ENCODE results near the gene PDZD4.

DNA sequence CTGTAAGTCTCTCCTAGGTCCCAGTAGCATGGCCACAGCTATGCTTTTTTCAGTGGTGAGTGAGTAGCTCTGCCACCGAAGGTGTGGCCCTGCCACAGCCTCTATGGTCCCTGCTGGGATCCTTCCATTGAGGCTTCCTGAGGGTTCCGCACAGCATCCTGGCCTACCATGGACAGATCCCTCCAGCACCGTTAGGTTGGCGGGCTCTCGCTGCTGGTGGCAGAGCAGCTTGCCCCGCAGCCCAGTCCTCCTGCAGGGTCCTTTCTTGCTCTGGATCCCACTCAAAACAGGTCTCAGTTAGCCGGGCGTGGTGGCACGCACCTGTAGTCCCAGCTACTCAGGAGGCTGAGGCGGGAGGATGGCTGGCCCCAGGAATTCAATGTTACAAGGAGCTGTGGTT, 2.4 kb upstream of the PDZD4 start:
- no peak for TF ChIP-seq POLR2AphosphoS5 (IDR thresholded peaks at IDR 0.05)
- TF ChIP-seq, protein P1, sequence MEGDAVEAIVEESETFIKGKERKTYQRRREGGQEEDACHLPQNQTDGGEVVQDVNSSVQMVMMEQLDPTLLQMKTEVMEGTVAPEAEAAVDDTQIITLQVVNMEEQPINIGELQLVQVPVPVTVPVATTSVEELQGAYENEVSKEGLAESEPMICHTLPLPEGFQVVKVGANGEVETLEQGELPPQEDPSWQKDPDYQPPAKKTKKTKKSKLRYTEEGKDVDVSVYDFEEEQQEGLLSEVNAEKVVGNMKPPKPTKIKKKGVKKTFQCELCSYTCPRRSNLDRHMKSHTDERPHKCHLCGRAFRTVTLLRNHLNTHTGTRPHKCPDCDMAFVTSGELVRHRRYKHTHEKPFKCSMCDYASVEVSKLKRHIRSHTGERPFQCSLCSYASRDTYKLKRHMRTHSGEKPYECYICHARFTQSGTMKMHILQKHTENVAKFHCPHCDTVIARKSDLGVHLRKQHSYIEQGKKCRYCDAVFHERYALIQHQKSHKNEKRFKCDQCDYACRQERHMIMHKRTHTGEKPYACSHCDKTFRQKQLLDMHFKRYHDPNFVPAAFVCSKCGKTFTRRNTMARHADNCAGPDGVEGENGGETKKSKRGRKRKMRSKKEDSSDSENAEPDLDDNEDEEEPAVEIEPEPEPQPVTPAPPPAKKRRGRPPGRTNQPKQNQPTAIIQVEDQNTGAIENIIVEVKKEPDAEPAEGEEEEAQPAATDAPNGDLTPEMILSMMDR (IDR thresholded peaks at IDR 0.05), result no peak
- no peak for TF ChIP-seq POLR2A (IDR thresholded peaks at IDR 0.05)
- TF ChIP-seq EP300 (IDR thresholded peaks at IDR 0.05), result no peak
